Effector memory CD8-positive, alpha-beta T cell (primary cell): ENCODE results near the gene OPN3.

Experiments used
- ATAC-seq: fragments of 150-1000 bp; cut with Tn5 transposase; replicated peaks from 2 replicates; pipeline ENCODE4 v1.10.0; 2021; ENCODE audit warnings: mild to moderate bottlenecking, moderate library complexity
- DNase-seq, 3 experiments: peaks; one replicate each; pipeline ENCODE4 v3.0.0; 2021
- H3K27ac Mint-ChIP-seq, 2 donors: one replicate each; pipeline ENCODE4 v1.8.0; 2022; ENCODE audit warnings: mild to moderate bottlenecking in 2 of 2, mixed read lengths in 2 of 2, moderate library complexity in 2 of 2
- H3K27me3 Mint-ChIP-seq, 2 donors: one replicate each; pipeline ENCODE4 v1.8.0; 2022; ENCODE audit warnings: mixed read lengths in 2 of 2
- H3K36me3 Mint-ChIP-seq: one replicate; pipeline ENCODE4 v1.8.0; 2022; ENCODE audit warnings: mild to moderate bottlenecking, moderate library complexity, mixed read lengths; ENCODE audit not compliant: insufficient read depth
- H3K4me1 Mint-ChIP-seq, 2 donors: one replicate each; pipeline ENCODE4 v1.8.0; 2022; ENCODE audit warnings: low read depth in 2 of 2, mixed read lengths in 2 of 2
- H3K4me3 Mint-ChIP-seq, 2 donors: one replicate each; pipeline ENCODE4 v1.8.0; 2022; ENCODE audit warnings: mild to moderate bottlenecking in 2 of 2, mixed read lengths in 2 of 2, moderate library complexity in 2 of 2
- H3K9me3 Mint-ChIP-seq, 2 donors: one replicate each; pipeline ENCODE4 v1.8.0; 2022; ENCODE audit warnings: mixed read lengths in 2 of 2

The OPN3 gene

DNA sequence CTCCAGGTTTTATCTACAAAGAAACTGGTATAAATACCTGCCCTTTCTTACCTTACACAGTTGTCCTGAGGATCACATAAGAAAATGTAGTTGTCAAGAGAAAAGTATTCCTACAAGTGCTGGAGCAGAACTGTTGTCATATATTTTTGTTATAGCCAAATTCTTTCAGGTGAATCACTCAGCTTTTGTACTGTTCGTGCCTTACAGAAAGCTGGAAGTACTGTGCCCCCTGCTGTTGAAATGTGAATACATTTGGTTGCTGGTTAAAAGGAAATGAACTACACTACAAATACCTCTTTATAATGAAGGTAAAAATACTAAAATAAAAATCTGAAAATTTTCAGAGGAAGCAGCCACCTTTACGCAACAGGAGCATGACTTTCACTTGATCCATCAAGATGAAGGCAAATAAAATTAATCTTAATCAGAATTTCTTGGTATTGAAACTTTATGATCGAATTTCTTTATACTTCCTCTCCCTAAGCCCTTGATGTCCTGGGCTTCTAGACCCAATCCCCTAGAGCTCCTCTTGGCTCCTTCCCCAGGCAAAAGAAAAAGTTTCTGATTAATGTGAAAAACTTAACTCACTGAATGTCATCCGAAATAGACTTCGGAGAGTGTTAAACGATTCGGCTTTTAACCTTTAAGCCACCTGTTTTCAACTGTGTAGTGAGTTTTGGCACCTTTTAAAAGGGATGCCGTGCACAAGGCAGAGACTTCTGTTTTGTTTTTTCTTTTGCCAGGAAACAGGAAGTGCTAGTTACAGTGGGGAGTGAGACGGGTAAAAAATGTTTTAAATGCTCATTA, 12.5 kb downstream of the OPN3 start:
- DNase-seq (peak; percentile 22 to 42 (median 37)), ATAC-seq (peak; percentile 79)
- peak overlapping the region; percentile 33 to 82 for H3K27ac Mint-ChIP-seq
- H3K36me3 Mint-ChIP-seq: peaks cover 3% of the 10 kb centered on the region
- H3K9me3 Mint-ChIP-seq: no peaks in the 10 kb centered on the region
- H3K4me1 Mint-ChIP-seq: peaks cover 3 to 8% of the 10 kb centered on the region in 2 donors
- H3K4me3 Mint-ChIP-seq: peak overlapping the region; percentile 53 to 63
- H3K27me3 Mint-ChIP-seq: no peaks in the 10 kb centered on the region

DNA sequence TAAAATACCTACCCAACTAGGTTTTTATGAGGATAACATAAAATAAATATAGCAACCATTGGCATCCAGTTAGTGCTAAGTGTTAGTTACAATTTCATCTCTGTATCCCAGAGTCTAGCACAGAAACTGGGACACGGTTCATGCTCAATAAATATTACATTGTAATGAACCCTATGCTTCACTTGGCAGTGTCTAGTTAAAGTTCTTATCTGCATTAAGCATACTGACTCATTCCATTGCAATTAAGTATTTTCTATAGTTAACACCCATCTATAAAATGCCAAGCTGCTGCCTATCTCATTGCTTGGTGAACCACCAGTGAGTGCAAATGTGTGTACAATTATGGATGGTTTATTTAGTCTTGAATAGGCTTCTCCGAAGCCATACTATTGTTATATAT, 15.2 kb downstream of the OPN3 start:
- Mint-ChIP-seq H3K4me1 (peaks cover 3 to 8% of the 10 kb centered on the region in 2 donors), H3K9me3 (no peaks in the 10 kb centered on the region), H3K27me3 (no peaks in the 10 kb centered on the region), H3K36me3 (peaks cover 3% of the 10 kb centered on the region), H3K27ac (no peak overlapping the region), H3K4me3 (no peak overlapping the region)
- ATAC-seq (no peak), DNase-seq (no peak)

GRCh38 chr1:241622669-241623068, 17.5 kb downstream of the OPN3 start:
- H3K27ac Mint-ChIP-seq: no peak overlapping the region
- H3K4me3 Mint-ChIP-seq: no peak overlapping the region

DNA sequence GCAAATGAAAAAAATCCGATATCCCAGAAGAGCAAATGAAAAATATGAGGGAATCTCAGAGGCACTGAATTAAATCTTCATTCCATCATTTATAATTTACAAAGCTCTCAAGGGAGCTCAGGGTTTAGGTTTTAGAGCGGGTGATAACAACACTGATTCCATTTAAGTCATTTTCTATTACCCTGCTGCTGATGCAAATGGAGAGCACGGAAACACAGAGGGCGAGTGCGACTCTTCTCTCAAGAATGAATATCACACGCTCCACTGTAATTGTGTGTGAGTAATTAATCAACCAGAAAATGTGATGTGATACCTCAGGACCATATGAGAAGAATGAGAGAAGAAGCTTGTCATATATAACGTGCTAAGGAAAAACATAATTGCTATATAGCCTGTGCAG, 22.7 kb downstream of the OPN3 start:
- Mint-ChIP-seq H3K4me1 (no peaks in the 10 kb centered on the region), H3K4me3 (no peak overlapping the region), H3K27me3 (no peaks in the 10 kb centered on the region), H3K36me3 (no peaks in the 10 kb centered on the region), H3K9me3 (no peaks in the 10 kb centered on the region), H3K27ac (no peak overlapping the region)
- no peak for DNase-seq
- no peak for ATAC-seq

More at GRCh38 chr1:241622669-241623068, 17.5 kb downstream of the OPN3 start:
- ATAC-seq: no peak
- H3K36me3 Mint-ChIP-seq: peaks cover 3% of the 10 kb centered on the region
- no peaks in the 10 kb centered on the region for H3K27me3 Mint-ChIP-seq
- H3K4me1 Mint-ChIP-seq: no peaks in the 10 kb centered on the region
- no peak for DNase-seq
- no peaks in the 10 kb centered on the region for H3K9me3 Mint-ChIP-seq

DNA sequence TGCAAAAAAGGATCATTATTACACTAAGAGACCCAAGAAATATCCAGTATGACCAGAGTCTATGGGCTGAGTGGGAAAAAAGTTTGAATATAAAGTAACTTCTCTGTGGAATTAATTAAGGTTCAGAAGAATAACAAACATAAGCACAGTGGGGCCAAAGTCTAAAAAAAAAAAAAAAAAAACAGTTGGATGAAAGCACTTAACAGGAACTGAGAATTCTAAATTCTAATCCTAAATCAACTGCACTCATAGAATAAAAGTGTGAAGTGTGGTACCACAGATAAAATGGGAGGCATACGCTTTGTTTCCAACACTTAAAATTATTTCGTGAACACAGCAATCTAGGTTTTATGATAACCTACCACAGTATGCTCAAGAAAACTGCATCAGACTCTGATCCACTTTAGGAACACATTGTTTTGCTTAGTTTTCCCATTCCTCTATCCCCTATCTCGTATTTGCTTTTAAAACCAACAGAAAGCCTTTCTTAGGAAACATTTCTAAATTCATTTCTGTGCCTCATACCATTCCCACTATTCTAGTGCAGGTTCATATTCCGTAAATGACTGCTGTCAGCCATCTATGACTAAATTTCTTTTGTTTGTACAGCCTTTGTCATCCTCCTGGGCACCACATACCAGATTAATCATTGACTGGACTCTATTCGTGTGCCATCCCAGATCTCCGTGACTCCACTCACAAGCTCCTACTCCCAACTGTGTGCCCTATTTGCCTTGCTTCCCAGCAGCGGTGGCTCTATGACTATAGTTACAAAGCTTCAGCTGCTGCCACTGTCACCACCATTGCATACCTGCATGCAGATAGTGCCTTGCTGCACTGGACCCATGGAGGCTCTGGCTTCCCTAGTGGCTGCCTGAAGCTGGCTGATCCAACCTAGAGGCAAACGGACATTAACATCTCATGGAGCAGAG, 24.9 kb downstream of the OPN3 start:
- no peak overlapping the region for H3K27ac Mint-ChIP-seq
- ATAC-seq (no peak), DNase-seq (no peak)
- no peaks in the 10 kb centered on the region for H3K9me3 Mint-ChIP-seq
- H3K36me3 Mint-ChIP-seq: no peaks in the 10 kb centered on the region
- H3K27me3 Mint-ChIP-seq: no peaks in the 10 kb centered on the region
- no peaks in the 10 kb centered on the region for H3K4me1 Mint-ChIP-seq
- H3K4me3 Mint-ChIP-seq: no peak overlapping the region

DNA sequence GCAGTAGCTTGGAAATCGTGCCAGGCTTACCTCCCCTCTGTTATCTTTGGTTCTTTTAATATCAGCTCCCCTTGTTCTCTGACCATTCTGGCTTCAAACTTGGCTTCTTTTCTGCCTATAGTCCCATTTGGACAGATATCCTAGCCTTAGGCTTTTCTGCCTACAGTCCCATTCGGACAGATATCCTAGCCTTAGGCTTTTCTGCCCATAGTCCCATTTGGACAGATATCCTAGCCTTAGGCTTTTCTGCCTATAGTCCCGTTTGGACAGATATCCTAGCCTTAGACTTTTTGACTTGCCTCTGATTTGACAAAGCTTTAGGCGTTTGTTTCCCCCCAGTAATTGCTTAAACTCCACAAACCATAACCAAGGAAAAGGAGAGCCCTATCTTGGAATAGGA, 25.6 kb downstream of the OPN3 start:
- no peak overlapping the region for H3K27ac Mint-ChIP-seq
- no peak overlapping the region for H3K4me3 Mint-ChIP-seq
- DNase-seq (no peak), ATAC-seq (no peak)
- no peaks in the 10 kb centered on the region for H3K27me3 Mint-ChIP-seq
- H3K9me3 Mint-ChIP-seq: no peaks in the 10 kb centered on the region
- no peaks in the 10 kb centered on the region for H3K36me3 Mint-ChIP-seq
- H3K4me1 Mint-ChIP-seq: no peaks in the 10 kb centered on the region

GRCh38 chr1:241614144-241614543, 26.0 kb downstream of the OPN3 start:
- no peaks in the 10 kb centered on the region for H3K4me1 Mint-ChIP-seq
- no peak overlapping the region for H3K27ac Mint-ChIP-seq
- no peak for ATAC-seq
- no peaks in the 10 kb centered on the region for H3K36me3 Mint-ChIP-seq
- DNase-seq: no peak
- no peak overlapping the region for H3K4me3 Mint-ChIP-seq
- H3K9me3 Mint-ChIP-seq: no peaks in the 10 kb centered on the region
- H3K27me3 Mint-ChIP-seq: no peaks in the 10 kb centered on the region

DNA sequence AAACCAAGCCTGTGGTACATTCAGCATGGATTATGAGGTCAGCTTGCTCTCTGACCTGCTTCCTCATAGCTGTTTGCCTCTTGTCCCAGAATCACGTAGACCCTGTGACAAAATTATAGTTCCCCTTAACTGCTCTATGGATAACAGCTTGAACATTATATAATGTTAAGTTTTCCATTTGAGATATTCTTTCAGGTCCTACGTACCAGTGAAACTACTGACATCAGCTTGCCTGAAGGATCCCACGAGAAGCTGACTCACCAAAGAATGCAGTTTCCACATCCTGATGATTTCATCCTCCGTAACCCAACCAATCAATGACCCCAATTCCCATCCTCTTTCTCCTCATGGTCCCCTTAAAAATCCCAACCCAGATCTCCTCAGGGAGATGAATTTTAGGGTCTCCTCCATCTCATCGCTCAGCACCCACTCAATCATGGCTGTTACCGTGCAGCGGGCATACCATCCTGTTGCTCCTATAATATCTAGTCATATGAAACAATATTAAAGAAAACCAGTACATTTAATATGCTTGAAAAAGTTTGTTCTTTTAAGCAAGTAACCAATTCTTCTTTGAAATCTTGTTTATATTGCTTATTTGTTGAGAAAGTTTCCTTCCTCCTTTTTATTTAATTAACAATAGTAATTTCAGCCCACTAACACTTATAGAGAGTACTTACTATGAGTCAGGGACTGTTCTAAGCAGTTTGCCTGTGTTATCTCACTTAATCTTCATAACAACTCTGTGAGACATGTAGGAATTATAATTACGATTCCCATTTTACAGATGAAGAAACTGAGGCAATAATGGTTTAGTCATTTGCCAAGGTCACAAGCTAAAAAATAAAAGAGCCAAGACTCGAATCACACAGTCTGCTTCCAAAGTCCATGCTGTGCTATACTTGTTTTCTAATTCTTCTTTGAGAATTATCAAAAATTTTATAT, 27.4 kb downstream of the OPN3 start:
- DNase-seq (no peak), ATAC-seq (no peak)
- no peaks in the 10 kb centered on the region for H3K4me1 Mint-ChIP-seq
- H3K36me3 Mint-ChIP-seq: no peaks in the 10 kb centered on the region
- no peak overlapping the region for H3K27ac Mint-ChIP-seq
- H3K4me3 Mint-ChIP-seq: no peak overlapping the region
- no peaks in the 10 kb centered on the region for H3K27me3 Mint-ChIP-seq
- H3K9me3 Mint-ChIP-seq: no peaks in the 10 kb centered on the region

DNA sequence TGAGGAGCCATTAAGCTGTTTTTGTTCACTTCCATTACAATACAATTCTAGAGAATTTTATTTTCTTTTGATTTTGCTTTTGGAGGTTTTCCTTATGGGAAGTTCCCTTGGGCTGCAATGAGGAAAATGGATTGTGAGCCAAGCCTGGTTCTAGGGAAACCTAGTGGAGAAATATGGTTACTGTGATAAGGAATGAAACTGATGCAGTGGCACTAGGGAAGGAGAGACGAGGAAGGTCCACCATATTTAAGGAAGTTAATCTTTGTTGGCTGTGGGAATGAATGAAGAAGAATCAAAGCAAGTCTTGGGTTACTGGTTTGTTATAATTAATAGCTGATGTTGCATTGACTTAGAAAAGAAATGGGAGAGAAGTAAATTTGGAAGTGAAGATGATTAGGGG, 28.4 kb downstream of the OPN3 start:
- H3K27ac Mint-ChIP-seq: no peak overlapping the region
- no peaks in the 10 kb centered on the region for H3K36me3 Mint-ChIP-seq
- ATAC-seq: no peak
- no peak overlapping the region for H3K4me3 Mint-ChIP-seq
- no peaks in the 10 kb centered on the region for H3K4me1 Mint-ChIP-seq
- no peak for DNase-seq
- H3K9me3 Mint-ChIP-seq: no peaks in the 10 kb centered on the region
- H3K27me3 Mint-ChIP-seq: no peaks in the 10 kb centered on the region

DNA sequence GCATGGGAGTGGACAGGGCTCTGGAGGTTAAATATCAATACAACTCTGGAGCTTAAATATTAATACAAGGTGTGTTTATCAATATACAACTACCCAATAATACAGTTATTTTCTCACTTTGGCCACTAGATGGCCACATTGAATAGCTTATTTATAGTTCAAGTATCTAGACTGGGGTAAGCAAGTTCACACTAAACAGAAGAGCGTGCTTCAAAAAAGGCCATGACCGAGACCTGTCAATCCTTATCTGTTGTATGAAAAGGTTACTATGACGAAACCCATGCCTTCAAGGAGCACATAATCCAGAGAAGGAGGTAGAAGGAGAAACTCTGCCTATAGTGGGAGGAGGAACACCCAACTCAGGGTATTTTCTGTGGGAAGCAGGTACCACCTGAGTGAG, 29.1 kb downstream of the OPN3 start:
- DNase-seq (peak; percentile 9 to 11 (median 9)), ATAC-seq (peak; percentile 81)
- Mint-ChIP-seq H3K36me3 (no peaks in the 10 kb centered on the region), H3K4me1 (no peaks in the 10 kb centered on the region), H3K27ac (no peak overlapping the region), H3K9me3 (no peaks in the 10 kb centered on the region), H3K4me3 (no peak overlapping the region), H3K27me3 (no peaks in the 10 kb centered on the region)

GRCh38 chr1:241610056-241610815, 29.9 kb downstream of the OPN3 start:
- Mint-ChIP-seq H3K27ac (no peak overlapping the region), H3K27me3 (no peaks in the 10 kb centered on the region)

GRCh38 chr1:241608379-241609033, 31.7 kb downstream of the OPN3 start:
- no peaks in the 10 kb centered on the region for H3K9me3 Mint-ChIP-seq
- H3K36me3 Mint-ChIP-seq: no peaks in the 10 kb centered on the region
- H3K27ac Mint-ChIP-seq: no peak overlapping the region
- no peaks in the 10 kb centered on the region for H3K27me3 Mint-ChIP-seq
- H3K4me1 Mint-ChIP-seq: no peaks in the 10 kb centered on the region
- no peak for DNase-seq
- no peak overlapping the region for H3K4me3 Mint-ChIP-seq
- no peak for ATAC-seq

More at GRCh38 chr1:241610056-241610815, 29.9 kb downstream of the OPN3 start:
- Mint-ChIP-seq H3K36me3 (no peaks in the 10 kb centered on the region), H3K4me1 (no peaks in the 10 kb centered on the region), H3K9me3 (no peaks in the 10 kb centered on the region), H3K4me3 (no peak overlapping the region)
- ATAC-seq (no peak), DNase-seq (no peak)
